HepG2 (cell line): ENCODE data around the gene CEP20. TPM values are rescaled to one million over a fixed set of nuclear protein-coding genes. Genes with fewer than 3 reads are reported as not detected.

ENCODE experiments used
- ADNP ChIP-seq: sonication (generic); formaldehyde crosslinking; IDR thresholded peaks from 2 replicates; pipeline ENCODE4 v1.4.0; 2020; ENCODE audit warnings: missing genetic modification reagents
- AKAP8 ChIP-seq: sonication (generic); formaldehyde crosslinking; IDR thresholded peaks from 2 replicates; pipeline ENCODE4 v1.5.1; 2020; ENCODE audit warnings: mild to moderate bottlenecking, missing genetic modification reagents
- ATAD3A ChIP-seq: sonication (generic); formaldehyde crosslinking; IDR thresholded peaks from 2 replicates; pipeline ENCODE4 v1.4.0; 2020; ENCODE audit warnings: missing genetic modification reagents
- BRF2 ChIP-seq: sonication (generic); formaldehyde crosslinking; IDR thresholded peaks from 2 replicates; pipeline ENCODE4 v1.8.1; 2022; ENCODE audit warnings: mild to moderate bottlenecking, missing genetic modification reagents
- CBX5 ChIP-seq: sonication (generic); formaldehyde crosslinking; IDR thresholded peaks from 2 replicates; pipeline ENCODE4 v1.4.0; 2020; ENCODE audit warnings: missing genetic modification reagents, borderline replicate concordance
- CHD4 ChIP-seq: fragments of 200-600 bp; sonication (generic); IDR thresholded peaks from 2 replicates; pipeline ENCODE4 v1.7.0; 2017; ENCODE audit warnings: mild to moderate bottlenecking, low read length, borderline replicate concordance
- DZIP1 ChIP-seq: sonication (generic); formaldehyde crosslinking; IDR thresholded peaks from 2 replicates; pipeline ENCODE4 v1.5.0; 2020; ENCODE audit warnings: mild to moderate bottlenecking, missing genetic modification reagents
- ELF4 ChIP-seq: sonication (generic); formaldehyde crosslinking; IDR thresholded peaks from 2 replicates; pipeline ENCODE4 v1.5.0; 2020; ENCODE audit warnings: missing genetic modification reagents, mild to moderate bottlenecking, moderate library complexity, borderline replicate concordance
- FIP1L1 ChIP-seq: fragments of 200-400 bp; formaldehyde crosslinking; IDR thresholded peaks from 2 replicates; pipeline ENCODE4 v1.6.1; 2018; ENCODE audit warnings: low read depth, mild to moderate bottlenecking, low read length, moderate library complexity, borderline replicate concordance; ENCODE audit not compliant: insufficient read depth
- IKZF4 ChIP-seq: sonication (generic); formaldehyde crosslinking; IDR thresholded peaks from 2 replicates; pipeline ENCODE4 v1.5.1; 2020; ENCODE audit warnings: borderline replicate concordance, mild to moderate bottlenecking, low read depth, missing genetic modification reagents; ENCODE audit errors: not compliant biosample characterization
- IRF1 ChIP-seq: sonication (generic); formaldehyde crosslinking; IDR thresholded peaks from 2 replicates; pipeline ENCODE4 v1.4.0; 2020; ENCODE audit warnings: low read depth, mild to moderate bottlenecking, missing genetic modification reagents
- ISX ChIP-seq: sonication (generic); formaldehyde crosslinking; conservative IDR thresholded peaks from 2 replicates; pipeline ENCODE4 v1.5.0; 2020; ENCODE audit warnings: missing genetic modification reagents
- KLF13 ChIP-seq: sonication (generic); formaldehyde crosslinking; IDR thresholded peaks from 2 replicates; pipeline ENCODE4 v1.4.0; 2020; ENCODE audit warnings: mild to moderate bottlenecking, missing genetic modification reagents
- NFATC3 ChIP-seq: sonication (generic); formaldehyde crosslinking; IDR thresholded peaks from 2 replicates; pipeline ENCODE4 v1.5.1; 2020; ENCODE audit warnings: mild to moderate bottlenecking, missing genetic modification reagents
- NFIC ChIP-seq: IDR thresholded peaks from 2 replicates; pipeline ENCODE4 v1.6.1; 2012; ENCODE audit warnings: mild to moderate bottlenecking, low read length, inconsistent platforms
- PITX1 ChIP-seq: sonication (generic); formaldehyde crosslinking; IDR thresholded peaks from 2 replicates; pipeline ENCODE4 v1.5.1; 2020; ENCODE audit warnings: mild to moderate bottlenecking, missing genetic modification reagents
- SALL1 ChIP-seq: sonication (generic); formaldehyde crosslinking; IDR thresholded peaks from 2 replicates; pipeline ENCODE4 v1.8.0; 2022; ENCODE audit warnings: mild to moderate bottlenecking, missing genetic modification reagents
- SP2 ChIP-seq: sonication (generic); formaldehyde crosslinking; IDR thresholded peaks from 2 replicates; pipeline ENCODE4 v1.5.1; 2020; ENCODE audit warnings: mild to moderate bottlenecking, missing genetic modification reagents
- TOE1 ChIP-seq: sonication (generic); formaldehyde crosslinking; IDR thresholded peaks from 2 replicates; pipeline ENCODE4 v1.4.0; 2020; ENCODE audit warnings: mild to moderate bottlenecking, missing genetic modification reagents
- ZKSCAN8 ChIP-seq: IDR thresholded peaks from 2 replicates; pipeline ENCODE4 v1.6.1; 2016; ENCODE audit warnings: borderline replicate concordance, missing genetic modification reagents, missing compliant biosample characterization
- ZMYM4 ChIP-seq: sonication (generic); formaldehyde crosslinking; IDR thresholded peaks from 2 replicates; pipeline ENCODE4 v1.8.1; 2023; ENCODE audit warnings: mild to moderate bottlenecking, missing genetic modification reagents
- ZNF234 ChIP-seq: sonication (generic); formaldehyde crosslinking; conservative IDR thresholded peaks from 2 replicates; pipeline ENCODE4 v1.5.1; 2020; ENCODE audit warnings: mild to moderate bottlenecking, missing genetic modification reagents
- ZNF274 ChIP-seq: sonication (generic); formaldehyde crosslinking; IDR thresholded peaks from 2 replicates; pipeline ENCODE4 v1.5.1; 2020; ENCODE audit warnings: mild to moderate bottlenecking, missing genetic modification reagents
- ZNF460 ChIP-seq: sonication (generic); formaldehyde crosslinking; IDR thresholded peaks from 2 replicates; pipeline ENCODE4 v1.5.1; 2020; ENCODE audit warnings: missing genetic modification reagents, mild to moderate bottlenecking, borderline replicate concordance
- ZNF83 ChIP-seq: sonication (generic); formaldehyde crosslinking; IDR thresholded peaks from 2 replicates; pipeline ENCODE4 v1.4.0; 2020; ENCODE audit warnings: missing genetic modification reagents, mild to moderate bottlenecking, borderline replicate concordance
- polyA plus RNA-seq, 8 experiments: library from polyadenylated mRNA; depleted of rRNA in 3 of 8; stranded (reverse) in 7 of 8; unstranded in 1 of 8; fragments of >200 nt; fragmentation: Illumina TruSeq in 4 of 8; extraction: Trizol in 4 of 8; gene quantifications; 2 replicates each; pipeline versions ENCODE4 v1.2.1 to v1.2.3, GENCODE V29; 2011 to 2016; ENCODE audit warnings: low read depth in 4 of 8, missing spikeins in 1 of 8, mixed read lengths in 1 of 8; ENCODE audit not compliant: insufficient read depth in 1 of 8
- total RNA-seq, 5 experiments: library from RNA; depleted of rRNA; stranded (reverse); fragments of >200 nt; fragmentation: Illumina TruSeq; extraction: Trizol; gene quantifications; 2 replicates each; pipeline ENCODE4 v1.2.3, GENCODE V29; 2016; ENCODE audit warnings: low read depth in 1 of 5

The CEP20 gene
- total and polyA plus RNA-seq, 2 of the 13 experiments (the other 11 are each of a cell fraction or from before 2014, with no cell fraction given): 53.0 to 54.1 TPM

GRCh38 chr16:15928261-15929104, 40.1 kb upstream of the CEP20 start (continued):
- TF ChIP-seq NFATC3: 0 out of 2 replicates have a peak, but pooled peaks have one; percentile 28
- no peak for TF ChIP-seq ZNF234
- no peak for TF ChIP-seq ELF4 (CRISPR knock-in tag)
- TF ChIP-seq PITX1: peak; percentile 61
- TF ChIP-seq CHD4: no peak
- no peak for TF ChIP-seq NFIC
- no peak for TF ChIP-seq IKZF4 (CRISPR knock-in tag)
- TF ChIP-seq IRF1 (CRISPR knock-in tag): no peak
- TF ChIP-seq ISX (CRISPR knock-in tag): no peak
- no peak for TF ChIP-seq ZKSCAN8 (CRISPR knock-in tag)
- peak; percentile 81 for TF ChIP-seq SALL1
- no peak for TF ChIP-seq ZNF83 (CRISPR knock-in tag)
- TF ChIP-seq DZIP1 (CRISPR knock-in tag): no peak
- TF ChIP-seq ZNF460: peak; percentile 98
- no peak for TF ChIP-seq SP2
- TF ChIP-seq CBX5 (CRISPR knock-in tag): 0 out of 2 replicates have a peak, but pooled peaks have one; percentile 73
- TF ChIP-seq BRF2: no peak
- no peak for TF ChIP-seq ZNF274 (CRISPR knock-in tag)
- TF ChIP-seq KLF13: no peak
- peak; percentile 77; the same call in 1 of the 2 replicates for TF ChIP-seq ADNP (CRISPR knock-in tag)
- TF ChIP-seq FIP1L1: no peak
- TF ChIP-seq ATAD3A: no peak
- TF ChIP-seq AKAP8 (CRISPR knock-in tag): 0 out of 2 replicates have a peak, but pooled peaks have one; percentile 17
- TF ChIP-seq ZMYM4 (CRISPR knock-in tag): no peak
- TF ChIP-seq TOE1: no peak
